NCI-H128 (cell line): ENCODE data around the gene SRRM1.
"Not testable (repeated sequence)": the region's sequence is repeated elsewhere in the genome, so short reads cannot be mapped to it uniquely, and the experiment has no call there.

ENCODE experiments used
- DNase-seq: peaks from one replicate; lab custom pipeline; 2025; ENCODE audit not compliant: unreplicated experiment; lab: John Stamatoyannopoulos, UW

SRRM1 gene

GRCh38 chr1:24693827-24694379 lies 50.8 kb downstream of the SRRM1 start:
- DNase-seq: no peak

- peak; percentile 31 for DNase-seq
Observed at GRCh38 chr1:24694380-24694843, 51.3 kb downstream of the SRRM1 start.

GRCh38 chr1:24695202-24695974 lies 52.3 kb downstream of the SRRM1 start:
- no peak for DNase-seq

- no peak for DNase-seq
Observed at GRCh38 chr1:24696041-24696755, 53.1 kb downstream of the SRRM1 start.

- DNase-seq: no peak
Observed at GRCh38 chr1:24696756-24697330, 53.7 kb downstream of the SRRM1 start.

GRCh38 chr1:24697453-24698001 lies 54.4 kb downstream of the SRRM1 start:
- not testable (repeated sequence) for DNase-seq

- not testable (repeated sequence) for DNase-seq
Observed at GRCh38 chr1:24698326-24698725, 55.2 kb downstream of the SRRM1 start.

GRCh38 chr1:24699628-24700027 lies 56.5 kb downstream of the SRRM1 start:
- no peak for DNase-seq

- peak; percentile 62 for DNase-seq
Observed at GRCh38 chr1:24702511-24703293, 59.6 kb downstream of the SRRM1 start.

GRCh38 chr1:24704411-24705259 lies 61.5 kb downstream of the SRRM1 start:
- peak; percentile 43 for DNase-seq

GRCh38 chr1:24705260-24706073 lies 62.4 kb downstream of the SRRM1 start:
- DNase-seq: peak; percentile 94

- DNase-seq: not testable (repeated sequence)
Observed at GRCh38 chr1:24706074-24706389, 62.9 kb downstream of the SRRM1 start.

GRCh38 chr1:24707687-24708086 lies 64.6 kb downstream of the SRRM1 start:
- DNase-seq: no peak

- DNase-seq: no peak
Observed at GRCh38 chr1:24708938-24709337, 65.8 kb downstream of the SRRM1 start.

GRCh38 chr1:24709791-24710441 lies 66.8 kb downstream of the SRRM1 start:
- no peak for DNase-seq

- DNase-seq: no peak
Observed at GRCh38 chr1:24711329-24711728, 68.2 kb downstream of the SRRM1 start.

- DNase-seq: no peak
Observed at GRCh38 chr1:24713176-24713575, 70.1 kb downstream of the SRRM1 start.

GRCh38 chr1:24713736-24714135 lies 70.6 kb downstream of the SRRM1 start:
- no peak for DNase-seq
